Fibroblast of the aortic adventitia (primary cell): ENCODE measurements around the gene DRAP1. TPM values are rescaled to one million over a fixed set of nuclear protein-coding genes. Genes with fewer than 3 reads are reported as not detected.

ENCODE experiments used
- DNase-seq: peaks from one replicate; pipeline ENCODE4 v3.0.0-alpha.2; 2010; ENCODE audit warnings: low read depth
- H3K4me3 ChIP-seq: 2 replicates; pipeline ENCODE4 v1.5.1; 2011; ENCODE audit warnings: low read depth, mild to moderate bottlenecking, control low read depth, low read length, moderate library complexity
- total RNA-seq: library from RNA; depleted of rRNA; stranded (reverse); fragments of >200 nt; gene quantifications from 2 replicates; pipeline ENCODE4 v1.2.3, GENCODE V29; 2012; ENCODE audit warnings: low replicate concordance
- TF ChIP-seq, protein P1 (sequence below): IDR thresholded peaks from 2 replicates; pipeline ENCODE4 v1.5.1; 2011; ENCODE audit warnings: mild to moderate bottlenecking, low read length, control low read depth, inconsistent platforms; ENCODE audit not compliant: insufficient read depth

The DRAP1 gene
- total RNA-seq, 1 donor = 317 TPM

DNA sequence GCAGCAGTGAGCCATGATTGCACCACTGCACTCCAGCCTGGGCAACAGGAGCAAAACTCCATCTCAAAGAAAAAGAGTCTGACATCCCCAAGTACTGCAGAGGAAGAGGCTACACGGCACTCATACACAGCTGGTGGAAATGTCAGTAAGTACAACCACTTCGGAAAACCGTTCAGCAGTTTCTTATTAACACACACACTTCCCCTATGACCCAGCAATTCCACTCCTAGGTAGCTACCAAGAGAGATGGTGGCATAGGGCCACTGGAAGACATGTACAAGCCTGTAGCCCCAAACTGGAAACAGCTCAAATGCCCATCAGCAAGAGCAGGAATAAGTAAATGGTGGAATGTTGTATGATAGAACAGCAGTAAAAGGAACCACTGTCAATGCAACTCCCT lies 3.3 kb downstream of the DRAP1 start:
- no peak for DNase-seq
- no peak overlapping the region for H3K4me3 ChIP-seq
- TF ChIP-seq, protein P1, sequence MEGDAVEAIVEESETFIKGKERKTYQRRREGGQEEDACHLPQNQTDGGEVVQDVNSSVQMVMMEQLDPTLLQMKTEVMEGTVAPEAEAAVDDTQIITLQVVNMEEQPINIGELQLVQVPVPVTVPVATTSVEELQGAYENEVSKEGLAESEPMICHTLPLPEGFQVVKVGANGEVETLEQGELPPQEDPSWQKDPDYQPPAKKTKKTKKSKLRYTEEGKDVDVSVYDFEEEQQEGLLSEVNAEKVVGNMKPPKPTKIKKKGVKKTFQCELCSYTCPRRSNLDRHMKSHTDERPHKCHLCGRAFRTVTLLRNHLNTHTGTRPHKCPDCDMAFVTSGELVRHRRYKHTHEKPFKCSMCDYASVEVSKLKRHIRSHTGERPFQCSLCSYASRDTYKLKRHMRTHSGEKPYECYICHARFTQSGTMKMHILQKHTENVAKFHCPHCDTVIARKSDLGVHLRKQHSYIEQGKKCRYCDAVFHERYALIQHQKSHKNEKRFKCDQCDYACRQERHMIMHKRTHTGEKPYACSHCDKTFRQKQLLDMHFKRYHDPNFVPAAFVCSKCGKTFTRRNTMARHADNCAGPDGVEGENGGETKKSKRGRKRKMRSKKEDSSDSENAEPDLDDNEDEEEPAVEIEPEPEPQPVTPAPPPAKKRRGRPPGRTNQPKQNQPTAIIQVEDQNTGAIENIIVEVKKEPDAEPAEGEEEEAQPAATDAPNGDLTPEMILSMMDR = no peak

DNA sequence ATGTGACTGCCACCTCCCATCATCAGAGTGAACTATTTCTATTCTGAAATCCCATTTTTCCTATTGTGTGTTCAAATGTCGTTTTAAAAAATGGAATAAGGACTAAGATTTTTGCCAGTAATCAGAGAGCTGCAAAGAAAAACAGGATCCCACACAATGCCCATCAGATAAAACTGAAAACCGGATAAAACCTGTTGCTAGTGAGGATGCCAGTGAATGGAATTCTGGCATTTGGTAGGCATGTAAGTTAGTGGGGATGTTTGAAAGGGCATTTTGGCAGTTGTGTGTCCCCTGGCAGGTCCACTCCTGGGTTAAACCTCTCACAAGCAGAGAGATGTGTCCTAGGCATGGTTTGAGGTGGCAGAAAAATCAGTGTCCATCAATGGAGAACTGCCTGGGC lies 6.2 kb downstream of the DRAP1 start:
- no peak overlapping the region for H3K4me3 ChIP-seq
- no peak for DNase-seq
- TF ChIP-seq, protein P1 = no peak

DNA sequence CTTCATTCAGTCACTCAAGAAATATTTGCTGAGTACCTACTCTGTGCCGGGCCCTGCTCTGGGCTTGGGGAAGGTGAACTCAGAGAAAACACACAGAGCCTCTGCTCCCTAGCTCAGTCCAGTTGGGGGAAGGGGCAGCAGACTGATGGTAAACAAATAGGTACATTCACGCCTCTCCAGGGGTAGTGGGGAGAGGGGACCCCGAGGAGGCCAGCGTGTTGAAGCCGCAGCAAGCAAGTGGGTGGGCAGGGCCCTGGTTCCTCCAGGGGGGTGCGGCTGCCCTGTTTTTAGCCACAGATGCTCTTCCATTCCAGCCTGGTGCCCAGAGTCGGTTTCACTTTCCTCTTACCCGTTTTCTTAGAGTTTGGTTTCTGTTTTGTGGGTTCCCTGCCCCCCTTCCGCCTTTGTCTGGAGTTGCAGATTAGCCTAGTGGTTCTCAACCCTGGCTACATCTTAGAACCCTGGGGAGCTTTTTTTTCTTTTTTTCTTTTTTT lies 8.7 kb downstream of the DRAP1 start:
- TF ChIP-seq, protein P1 = no peak
- no peak overlapping the region for H3K4me3 ChIP-seq
- no peak for DNase-seq

DNA sequence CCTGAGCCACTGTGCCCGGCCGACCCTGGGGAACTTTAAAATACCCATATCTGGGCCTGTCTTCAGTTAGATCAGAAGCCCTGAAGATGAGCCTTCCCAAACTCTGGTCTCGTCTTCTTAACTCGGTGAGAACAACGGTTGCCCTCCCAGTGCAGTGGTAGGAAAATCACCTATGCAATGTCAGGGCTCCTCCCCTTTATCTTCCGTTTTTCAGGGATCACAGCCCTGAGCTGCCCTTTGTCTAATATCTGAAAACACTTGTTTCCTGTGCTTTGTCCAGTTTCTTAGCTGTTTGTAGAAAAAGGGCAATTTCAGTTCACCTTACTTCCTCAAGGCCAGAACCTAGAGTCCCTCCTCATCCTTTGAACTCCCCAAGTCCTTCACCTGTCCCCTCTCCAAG lies 9.4 kb downstream of the DRAP1 start:
- TF ChIP-seq, protein P1 = no peak
- DNase-seq = no peak
- no peak overlapping the region for H3K4me3 ChIP-seq

DNA sequence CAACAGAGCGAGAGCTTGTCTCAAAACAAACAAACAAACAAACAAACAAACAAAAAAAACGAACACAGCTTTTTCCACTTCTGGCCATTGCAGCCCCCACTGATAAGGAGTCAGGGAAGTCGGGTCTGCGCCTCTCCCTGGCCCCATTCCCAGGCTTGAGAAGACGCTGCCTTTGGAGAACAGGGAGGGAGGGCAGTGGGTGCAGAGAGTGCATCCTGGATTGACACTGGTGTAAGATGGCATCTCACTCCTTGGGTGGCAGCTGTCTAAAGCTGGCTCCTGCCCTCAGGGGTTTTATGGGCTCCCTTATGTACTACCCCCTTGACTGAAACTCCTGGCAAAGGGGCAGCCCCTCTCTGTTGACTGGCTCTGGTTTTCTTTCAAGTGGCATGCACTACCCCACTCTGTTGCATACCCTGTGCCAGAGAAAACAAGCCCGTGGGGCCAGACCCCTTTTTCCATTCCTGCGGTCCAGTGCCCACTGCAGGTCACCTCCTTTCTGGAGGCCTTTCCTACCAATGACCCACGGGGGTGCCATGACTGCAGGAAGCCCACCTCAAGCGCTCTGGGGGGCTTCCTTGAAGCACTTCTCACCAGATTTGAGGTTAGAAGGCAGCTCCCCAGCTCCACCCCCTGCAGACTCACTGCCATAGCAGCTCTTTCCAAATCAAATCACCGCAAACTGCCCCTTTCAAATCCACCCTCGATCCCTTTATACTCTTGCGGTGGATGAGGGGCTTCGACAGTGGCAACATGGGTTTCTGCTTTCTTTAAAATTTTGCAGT lies 12.7 kb downstream of the DRAP1 start:
- TF ChIP-seq, protein P1 = peak; percentile 5
- DNase-seq = no peak
- H3K4me3 ChIP-seq = no peak overlapping the region

DNA sequence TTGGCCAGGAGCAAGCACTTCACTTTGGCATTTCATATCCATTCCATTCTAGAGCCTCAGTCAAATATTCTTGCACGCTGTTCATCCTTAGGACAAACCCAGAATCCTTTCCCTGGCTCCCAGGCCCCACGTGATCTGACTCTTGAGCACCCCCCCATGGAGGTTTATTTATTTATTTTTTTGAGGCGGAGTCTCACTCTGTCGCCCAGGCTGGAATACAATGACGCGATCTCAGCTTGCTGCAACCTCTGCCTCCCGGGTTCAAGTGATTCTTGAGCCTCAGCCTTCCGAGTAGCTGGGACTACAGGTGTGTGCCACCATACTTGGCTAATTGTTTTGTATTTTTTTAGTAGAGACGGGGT lies 13.3 kb downstream of the DRAP1 start:
- no peak overlapping the region for H3K4me3 ChIP-seq
- no peak for DNase-seq
- TF ChIP-seq, protein P1 = no peak

DNA sequence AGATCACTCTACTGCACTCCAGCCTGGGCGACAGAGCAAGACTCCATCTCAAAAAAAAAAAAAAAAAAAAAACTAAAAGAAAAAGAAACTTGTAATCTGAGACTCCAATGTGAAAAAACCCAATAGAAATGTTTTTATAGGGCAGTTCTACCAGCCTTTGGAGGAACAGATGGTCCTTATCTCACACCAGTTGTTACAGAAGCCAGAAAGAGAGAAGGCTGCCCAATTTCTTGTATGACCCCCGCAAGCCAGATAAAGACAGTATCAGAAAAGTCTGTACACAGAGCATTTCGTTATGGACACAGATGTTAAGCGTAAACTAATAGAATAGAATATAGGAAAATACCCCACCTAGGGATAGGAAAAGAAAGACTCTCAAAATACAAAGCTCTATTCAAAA lies 14.8 kb downstream of the DRAP1 start:
- TF ChIP-seq, protein P1 = peak; percentile 5
- peak; percentile 55 for DNase-seq
- H3K4me3 ChIP-seq = no peak overlapping the region
